Mesenchymal stem cell (in vitro differentiated cells and primary cell): ENCODE results near the gene KIAA0753.

Source experiments
- DNase-seq: peaks from one replicate; pipeline ENCODE4 v3.0.0-alpha.2; 2013
- H2AFZ ChIP-seq: one replicate; pipeline ENCODE4 v1.6.1; 2013; ENCODE audit warnings: low read depth, mild to moderate bottlenecking, control low read depth, inconsistent platforms, low read length, moderate library complexity
- H2AK5ac ChIP-seq: 2 replicates; pipeline ENCODE4 v1.6.1; 2013; ENCODE audit warnings: low read length, moderate library complexity, mild to moderate bottlenecking, inconsistent platforms; ENCODE audit not compliant: severe bottlenecking
- H2BK120ac ChIP-seq: one replicate; pipeline ENCODE4 v1.6.1; 2013; ENCODE audit warnings: low read depth, mild to moderate bottlenecking, inconsistent platforms, low read length, moderate library complexity
- H2BK12ac ChIP-seq, 2 experiments: one replicate each; pipeline ENCODE4 v1.6.1; 2013; ENCODE audit warnings: inconsistent platforms in 2 of 2, low read length in 2 of 2, mild to moderate bottlenecking in 2 of 2, moderate library complexity in 2 of 2, control low read depth in 1 of 2
- H2BK15ac ChIP-seq: one replicate; pipeline ENCODE4 v1.6.1; 2013; ENCODE audit warnings: mild to moderate bottlenecking, low read depth, inconsistent platforms; ENCODE audit not compliant: poor library complexity, severe bottlenecking
- H2BK5ac ChIP-seq: 2 replicates; pipeline ENCODE4 v1.6.1; 2013; ENCODE audit warnings: low read depth, mild to moderate bottlenecking, low read length, control low read depth, inconsistent platforms; ENCODE audit not compliant: poor library complexity, severe bottlenecking
- H3K14ac ChIP-seq, 2 experiments: one replicate each; pipeline ENCODE4 v1.6.1; 2013; ENCODE audit warnings: inconsistent platforms in 2 of 2, low read length in 2 of 2, control low read depth in 1 of 2, mild to moderate bottlenecking in 1 of 2, moderate library complexity in 1 of 2
- H3K18ac ChIP-seq, 2 experiments: one replicate each; pipeline ENCODE4 v1.6.1; 2013; ENCODE audit warnings: inconsistent platforms in 2 of 2, low read length in 2 of 2, control low read depth in 1 of 2, low read depth in 1 of 2, mild to moderate bottlenecking in 1 of 2
- H3K23ac ChIP-seq, 2 experiments: one replicate each; pipeline ENCODE4 v1.6.1; 2013; ENCODE audit warnings: inconsistent platforms in 2 of 2, low read length in 2 of 2, mild to moderate bottlenecking in 2 of 2, moderate library complexity in 2 of 2, control low read depth in 1 of 2
- H3K27ac ChIP-seq: 2 replicates; pipeline ENCODE4 v1.5.1; 2013; ENCODE audit warnings: mild to moderate bottlenecking, moderate library complexity, low read length, control low read depth, inconsistent platforms; ENCODE audit not compliant: poor library complexity, severe bottlenecking
- H3K27me3 ChIP-seq, 2 experiments: 2 replicates each; pipeline versions ENCODE4 v1.6.1 to v1.7.0; 2013; ENCODE audit warnings: low read length in 2 of 2, mild to moderate bottlenecking in 2 of 2, moderate library complexity in 2 of 2, control low read depth in 1 of 2, inconsistent platforms in 1 of 2; ENCODE audit not compliant: control insufficient read depth in 1 of 2, insufficient read depth in 1 of 2
- H3K36me3 ChIP-seq, 2 experiments: 2 replicates each; pipeline versions ENCODE4 v1.6.1 to v1.7.0; 2013; ENCODE audit warnings: low read length in 2 of 2, control low read depth in 1 of 2, inconsistent platforms in 1 of 2, low read depth in 1 of 2, mild to moderate bottlenecking in 1 of 2; ENCODE audit not compliant: insufficient read depth in 2 of 2, control insufficient read depth in 1 of 2
- H3K4ac ChIP-seq, 2 experiments: one replicate each; pipeline ENCODE4 v1.6.1; 2013; ENCODE audit warnings: inconsistent platforms in 2 of 2, low read length in 2 of 2, mild to moderate bottlenecking in 2 of 2, moderate library complexity in 2 of 2, control low read depth in 1 of 2, low read depth in 1 of 2
- H3K4me1 ChIP-seq: 2 replicates; pipeline ENCODE4 v1.6.1; 2013; ENCODE audit warnings: low read depth, low read length, control low read depth; ENCODE audit not compliant: control insufficient read depth, insufficient read depth
- H3K4me2 ChIP-seq: 2 replicates; pipeline ENCODE4 v1.6.1; 2013; ENCODE audit warnings: low read length, mild to moderate bottlenecking, inconsistent platforms; ENCODE audit not compliant: poor library complexity, severe bottlenecking
- H3K4me3 ChIP-seq, 2 experiments: 2 replicates each; pipeline versions ENCODE4 v1.5.1 to v1.7.0; 2013; ENCODE audit warnings: low read length in 2 of 2, mild to moderate bottlenecking in 2 of 2, control low read depth in 1 of 2, low read depth in 1 of 2; ENCODE audit not compliant: insufficient read depth in 1 of 2
- H3K79me1 ChIP-seq: replicated peaks from 2 replicates; pipeline ENCODE4 v1.6.1; 2013; ENCODE audit warnings: mild to moderate bottlenecking, control low read depth, low read length, inconsistent platforms; ENCODE audit not compliant: poor library complexity, severe bottlenecking
- H3K9ac ChIP-seq: 2 replicates; pipeline ENCODE4 v1.7.0; 2013; ENCODE audit warnings: mild to moderate bottlenecking, low read length, moderate library complexity
- H3K9me3 ChIP-seq: 2 replicates; pipeline ENCODE4 v1.7.0; 2013; ENCODE audit warnings: mild to moderate bottlenecking, low read length; ENCODE audit not compliant: control insufficient read depth
- H4K8ac ChIP-seq: one replicate; pipeline ENCODE4 v1.6.1; 2013; ENCODE audit warnings: inconsistent platforms, mild to moderate bottlenecking, low read length, moderate library complexity
- H4K91ac ChIP-seq: one replicate; pipeline ENCODE4 v1.6.1; 2013; ENCODE audit warnings: mild to moderate bottlenecking, low read length, inconsistent platforms
- WGBS: methylation state at CpG from one replicate; pipeline ENCODE4 v1.1.7; 2013; ENCODE audit warnings: mixed read lengths; 5-methylcytosine and 5-hydroxymethylcytosine counted together

KIAA0753 gene

GRCh38 chr17:6545291-6545690, 95.2 kb downstream of the KIAA0753 start:
- no peak for DNase-seq
- no peak overlapping the region for H2BK12ac ChIP-seq
- H3K14ac ChIP-seq = no peak overlapping the region
- H3K79me1 ChIP-seq = no peaks in the 10 kb centered on the region
- no peak overlapping the region for H2BK120ac ChIP-seq
- H4K8ac ChIP-seq = no peak overlapping the region
- H3K4me3 ChIP-seq = no peak overlapping the region
- peaks cover 2% of the 10 kb centered on the region for H3K4me1 ChIP-seq
- no peak overlapping the region for H3K27ac ChIP-seq
- WGBS = 63% methylated on average over 8 of the region's 8 CpGs
- H3K36me3 ChIP-seq = no peaks in the 10 kb centered on the region
- H2BK15ac ChIP-seq = no peak overlapping the region
- no peak overlapping the region for H2AK5ac ChIP-seq
- H3K4me2 ChIP-seq = no peak overlapping the region
- no peak overlapping the region for H3K9ac ChIP-seq
- peaks cover 33 to 51% of the 10 kb centered on the region in 2 experiments for H3K27me3 ChIP-seq
- no peak overlapping the region for H3K4ac ChIP-seq
- no peak overlapping the region for H2BK5ac ChIP-seq
- no peak overlapping the region for H3K23ac ChIP-seq
- H4K91ac ChIP-seq = no peak overlapping the region
- no peak overlapping the region for H2AFZ ChIP-seq
- H3K18ac ChIP-seq = no peak overlapping the region
- H3K9me3 ChIP-seq = no peaks in the 10 kb centered on the region

GRCh38 chr17:6544011-6544370, 96.5 kb downstream of the KIAA0753 start:
- 90% methylated on average over 5 of the region's 5 CpGs for WGBS
- Histone ChIP-seq H2BK15ac (no peak overlapping the region), H3K23ac (no peak overlapping the region), H3K18ac (no peak overlapping the region), H4K91ac (no peak overlapping the region), H2BK5ac (no peak overlapping the region), H2BK12ac (no peak overlapping the region), H3K27me3 (peaks cover 32 to 59% of the 10 kb centered on the region in 2 experiments), H3K9me3 (peaks cover 9% of the 10 kb centered on the region), H3K14ac (no peak overlapping the region), H3K9ac (no peak overlapping the region), H2BK120ac (no peak overlapping the region), H3K4ac (no peak overlapping the region), H2AFZ (no peak overlapping the region), H3K4me3 (no peak overlapping the region), H3K27ac (no peak overlapping the region), H2AK5ac (no peak overlapping the region), H3K4me2 (no peak overlapping the region), H3K36me3 (no peaks in the 10 kb centered on the region), H3K4me1 (peaks cover 2% of the 10 kb centered on the region), H3K79me1 (no peaks in the 10 kb centered on the region), H4K8ac (no peak overlapping the region)
- no peak for DNase-seq

- no peak overlapping the region for H2AK5ac ChIP-seq
- H3K4me3 ChIP-seq = no peak overlapping the region
- H3K79me1 ChIP-seq = no peaks in the 10 kb centered on the region
- WGBS = 84% methylated on average over 16 of the region's 16 CpGs
- peak overlapping the region in 1 of 2 experiments; percentile 64 for H3K14ac ChIP-seq
- no peak overlapping the region for H3K27ac ChIP-seq
- H4K91ac ChIP-seq = no peak overlapping the region
- H3K36me3 ChIP-seq = no peaks in the 10 kb centered on the region
- peaks cover 11% of the 10 kb centered on the region for H3K9me3 ChIP-seq
- H3K4ac ChIP-seq = no peak overlapping the region
- H3K9ac ChIP-seq = no peak overlapping the region
- no peak overlapping the region for H3K18ac ChIP-seq
- no peak overlapping the region for H4K8ac ChIP-seq
- no peak overlapping the region for H2BK5ac ChIP-seq
- H3K23ac ChIP-seq = no peak overlapping the region
- no peaks in the 10 kb centered on the region for H3K4me1 ChIP-seq
- peaks cover 30 to 55% of the 10 kb centered on the region in 2 experiments for H3K27me3 ChIP-seq
- no peak overlapping the region for H2AFZ ChIP-seq
- H2BK120ac ChIP-seq = no peak overlapping the region
- no peak overlapping the region for H3K4me2 ChIP-seq
- no peak for DNase-seq
- no peak overlapping the region for H2BK15ac ChIP-seq
- H2BK12ac ChIP-seq = no peak overlapping the region
Measured at GRCh38 chr17:6543079-6544010, 97.2 kb downstream of the KIAA0753 start.

- Histone ChIP-seq H2AFZ (no peak overlapping the region), H3K27me3 (peaks cover 26 to 55% of the 10 kb centered on the region in 2 experiments), H2BK15ac (no peak overlapping the region), H3K4ac (no peak overlapping the region), H3K27ac (no peak overlapping the region), H2BK120ac (no peak overlapping the region), H2BK12ac (no peak overlapping the region), H3K79me1 (no peaks in the 10 kb centered on the region), H3K9ac (no peak overlapping the region), H2BK5ac (no peak overlapping the region), H3K4me2 (no peak overlapping the region), H2AK5ac (no peak overlapping the region), H3K18ac (no peak overlapping the region), H4K91ac (no peak overlapping the region), H3K14ac (no peak overlapping the region), H4K8ac (no peak overlapping the region), H3K9me3 (peaks cover 11% of the 10 kb centered on the region), H3K36me3 (no peaks in the 10 kb centered on the region), H3K4me3 (no peak overlapping the region), H3K4me1 (no peaks in the 10 kb centered on the region), H3K23ac (no peak overlapping the region)
- WGBS = 82% methylated on average over 3 of the region's 4 CpGs
- no peak for DNase-seq
Measured at GRCh38 chr17:6542577-6542976, 97.9 kb downstream of the KIAA0753 start.
